ENCODE results near the gene FXN. TPM values are rescaled to one million over a fixed set of nuclear protein-coding genes. Genes with fewer than 3 reads are reported as not detected.

The FXN gene
- total RNA-seq, 1 donor from 2014 or later: 43.4 TPM

- Histone ChIP-seq H3K27me3 (ENCODE audit: low read depth) (no peaks in the 10 kb centered on the region), H3K27ac (replicated peaks) (peak overlapping the region; percentile 94), H3K9me3 (replicated peaks) (no peaks in the 10 kb centered on the region), H3K36me3 (no peaks in the 10 kb centered on the region), H3K4me3 (peak overlapping the region; percentile 85), H3K4me1 (peaks cover 32% of the 10 kb centered on the region)
- TF ChIP-seq, protein P1, sequence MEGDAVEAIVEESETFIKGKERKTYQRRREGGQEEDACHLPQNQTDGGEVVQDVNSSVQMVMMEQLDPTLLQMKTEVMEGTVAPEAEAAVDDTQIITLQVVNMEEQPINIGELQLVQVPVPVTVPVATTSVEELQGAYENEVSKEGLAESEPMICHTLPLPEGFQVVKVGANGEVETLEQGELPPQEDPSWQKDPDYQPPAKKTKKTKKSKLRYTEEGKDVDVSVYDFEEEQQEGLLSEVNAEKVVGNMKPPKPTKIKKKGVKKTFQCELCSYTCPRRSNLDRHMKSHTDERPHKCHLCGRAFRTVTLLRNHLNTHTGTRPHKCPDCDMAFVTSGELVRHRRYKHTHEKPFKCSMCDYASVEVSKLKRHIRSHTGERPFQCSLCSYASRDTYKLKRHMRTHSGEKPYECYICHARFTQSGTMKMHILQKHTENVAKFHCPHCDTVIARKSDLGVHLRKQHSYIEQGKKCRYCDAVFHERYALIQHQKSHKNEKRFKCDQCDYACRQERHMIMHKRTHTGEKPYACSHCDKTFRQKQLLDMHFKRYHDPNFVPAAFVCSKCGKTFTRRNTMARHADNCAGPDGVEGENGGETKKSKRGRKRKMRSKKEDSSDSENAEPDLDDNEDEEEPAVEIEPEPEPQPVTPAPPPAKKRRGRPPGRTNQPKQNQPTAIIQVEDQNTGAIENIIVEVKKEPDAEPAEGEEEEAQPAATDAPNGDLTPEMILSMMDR (IDR thresholded peaks at IDR 0.05; ENCODE audit: borderline replicate concordance): no peak
- intact Hi-C loops (cut with micrococcal nuclease): no loop called here
- DNase-seq: no peak
These were observed 757 bp downstream of the FXN start for GRCh38 chr9:69036309-69036708.

DNA sequence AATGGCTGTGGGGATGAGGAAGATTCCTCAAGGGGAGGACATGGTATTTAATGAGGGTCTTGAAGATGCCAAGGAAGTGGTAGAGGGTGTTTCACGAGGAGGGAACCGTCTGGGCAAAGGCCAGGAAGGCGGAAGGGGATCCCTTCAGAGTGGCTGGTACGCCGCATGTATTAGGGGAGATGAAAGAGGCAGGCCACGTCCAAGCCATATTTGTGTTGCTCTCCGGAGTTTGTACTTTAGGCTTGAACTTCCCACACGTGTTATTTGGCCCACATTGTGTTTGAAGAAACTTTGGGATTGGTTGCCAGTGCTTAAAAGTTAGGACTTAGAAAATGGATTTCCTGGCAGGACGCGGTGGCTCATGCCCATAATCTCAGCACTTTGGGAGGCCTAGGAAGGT lies 1.2 kb downstream of the FXN start:
- no peaks in the 10 kb centered on the region for H3K9me3 ChIP-seq (replicated peaks)
- peak overlapping the region; percentile 94 for H3K27ac ChIP-seq (replicated peaks)
- intact Hi-C loops (cut with micrococcal nuclease): no loop called here
- H3K4me3 ChIP-seq: peak overlapping the region; percentile 85
- no peaks in the 10 kb centered on the region for H3K36me3 ChIP-seq
- H3K4me1 ChIP-seq: peaks cover 34% of the 10 kb centered on the region
- H3K27me3 ChIP-seq (ENCODE audit: low read depth): no peaks in the 10 kb centered on the region
- no peak for DNase-seq
- TF ChIP-seq, protein P1 (IDR thresholded peaks at IDR 0.05; ENCODE audit: borderline replicate concordance): no peak

- DNase-seq: no peak
- H3K4me3 ChIP-seq: no peak overlapping the region
- intact Hi-C loops (cut with micrococcal nuclease): no loop called here
- H3K4me1 ChIP-seq: peaks cover 48% of the 10 kb centered on the region
- H3K36me3 ChIP-seq: no peaks in the 10 kb centered on the region
- H3K27ac ChIP-seq (replicated peaks): peak overlapping the region; percentile 2
- TF ChIP-seq, protein P1 (IDR thresholded peaks at IDR 0.05; ENCODE audit: borderline replicate concordance): no peak
- H3K27me3 ChIP-seq (ENCODE audit: low read depth): no peaks in the 10 kb centered on the region
- no peaks in the 10 kb centered on the region for H3K9me3 ChIP-seq (replicated peaks)
These were observed 5.1 kb downstream of the FXN start for GRCh38 chr9:69040646-69041045.

DNA sequence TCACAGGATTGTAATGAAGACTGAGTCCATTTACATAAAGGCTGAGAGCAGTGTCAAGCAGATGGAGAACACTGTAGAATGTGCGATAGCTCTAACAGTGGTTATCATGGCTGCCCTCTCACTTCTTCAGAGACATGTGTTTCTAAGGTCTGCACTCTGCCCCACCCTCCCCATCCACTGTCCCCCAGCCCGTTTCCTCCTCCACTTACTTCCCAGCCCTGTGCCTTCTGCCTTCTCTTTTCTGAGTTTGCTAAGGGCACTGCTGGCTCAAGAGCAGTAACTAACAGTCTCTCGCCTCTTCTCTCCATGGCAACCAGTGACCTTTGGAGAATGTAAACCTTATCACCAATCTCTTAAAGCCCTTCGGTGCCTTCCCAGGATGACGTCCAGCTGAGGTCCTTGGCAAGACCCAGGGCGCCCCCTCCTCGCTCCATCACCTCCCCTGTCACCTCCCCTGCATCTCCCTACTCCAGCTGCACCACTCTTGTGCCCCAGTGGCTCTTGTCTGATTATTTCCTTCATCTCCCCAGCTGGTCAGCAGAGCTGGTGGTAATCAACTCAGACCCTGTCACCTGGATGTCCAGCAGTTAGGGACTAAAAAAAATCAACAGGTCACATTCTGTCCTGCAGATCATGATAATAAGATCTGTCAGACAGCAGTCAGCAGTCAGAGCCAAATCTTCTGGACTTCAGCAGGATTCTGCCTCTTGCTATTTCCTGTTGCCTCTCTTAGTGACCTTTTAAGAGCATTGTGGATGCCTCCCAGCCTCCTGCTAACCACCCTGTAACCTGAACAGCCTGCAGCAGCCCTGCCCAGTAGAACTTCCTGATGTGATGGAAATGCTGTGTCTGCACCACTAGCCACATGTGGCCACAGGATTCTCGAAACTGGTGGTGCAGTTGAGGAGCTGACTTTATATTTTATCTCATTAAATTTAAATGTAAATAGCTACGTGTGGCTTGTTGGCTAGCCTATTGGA lies 9.0 kb downstream of the FXN start:
- Histone ChIP-seq H3K4me1 (peaks cover 49% of the 10 kb centered on the region), H3K27me3 (ENCODE audit: low read depth) (no peaks in the 10 kb centered on the region), H3K4me3 (no peak overlapping the region), H3K27ac (replicated peaks) (peak overlapping the region; percentile 64), H3K9me3 (replicated peaks) (no peaks in the 10 kb centered on the region), H3K36me3 (peaks cover 23% of the 10 kb centered on the region)
- intact Hi-C loops (cut with micrococcal nuclease): no loop called here
- TF ChIP-seq, protein P1 (IDR thresholded peaks at IDR 0.05; ENCODE audit: borderline replicate concordance): no peak
- DNase-seq: no peak

DNA sequence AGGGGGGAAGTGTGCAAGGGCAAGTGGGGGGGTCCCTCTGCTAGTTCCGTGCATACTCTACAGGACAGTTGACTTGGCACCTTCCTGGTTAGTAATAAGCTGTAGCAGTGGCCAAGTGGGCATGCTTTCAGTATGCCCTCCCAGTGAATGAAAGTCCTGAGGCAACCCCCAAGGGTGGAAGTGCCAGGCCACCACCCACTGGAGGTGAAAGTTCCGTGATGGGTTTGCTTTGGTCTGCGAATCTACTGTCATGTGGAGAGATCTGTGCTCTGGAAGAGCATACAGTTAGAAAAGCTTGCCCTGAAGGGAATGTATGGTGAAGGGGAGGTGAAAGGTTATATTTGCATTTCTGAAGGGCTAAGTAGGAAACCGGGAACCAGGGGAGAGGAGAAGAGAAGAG lies 10.3 kb downstream of the FXN start:
- no peaks in the 10 kb centered on the region for H3K9me3 ChIP-seq (replicated peaks)
- H3K4me3 ChIP-seq: no peak overlapping the region
- H3K27ac ChIP-seq (replicated peaks): peak overlapping the region; percentile 61
- no peak for DNase-seq
- TF ChIP-seq, protein P1 (IDR thresholded peaks at IDR 0.05; ENCODE audit: borderline replicate concordance): no peak
- H3K36me3 ChIP-seq: peaks cover 32% of the 10 kb centered on the region
- intact Hi-C loops (cut with micrococcal nuclease): no loop called here
- no peaks in the 10 kb centered on the region for H3K27me3 ChIP-seq (ENCODE audit: low read depth)
- H3K4me1 ChIP-seq: peaks cover 49% of the 10 kb centered on the region
